Measurements from ENCODE around the gene AMN1.

DNA sequence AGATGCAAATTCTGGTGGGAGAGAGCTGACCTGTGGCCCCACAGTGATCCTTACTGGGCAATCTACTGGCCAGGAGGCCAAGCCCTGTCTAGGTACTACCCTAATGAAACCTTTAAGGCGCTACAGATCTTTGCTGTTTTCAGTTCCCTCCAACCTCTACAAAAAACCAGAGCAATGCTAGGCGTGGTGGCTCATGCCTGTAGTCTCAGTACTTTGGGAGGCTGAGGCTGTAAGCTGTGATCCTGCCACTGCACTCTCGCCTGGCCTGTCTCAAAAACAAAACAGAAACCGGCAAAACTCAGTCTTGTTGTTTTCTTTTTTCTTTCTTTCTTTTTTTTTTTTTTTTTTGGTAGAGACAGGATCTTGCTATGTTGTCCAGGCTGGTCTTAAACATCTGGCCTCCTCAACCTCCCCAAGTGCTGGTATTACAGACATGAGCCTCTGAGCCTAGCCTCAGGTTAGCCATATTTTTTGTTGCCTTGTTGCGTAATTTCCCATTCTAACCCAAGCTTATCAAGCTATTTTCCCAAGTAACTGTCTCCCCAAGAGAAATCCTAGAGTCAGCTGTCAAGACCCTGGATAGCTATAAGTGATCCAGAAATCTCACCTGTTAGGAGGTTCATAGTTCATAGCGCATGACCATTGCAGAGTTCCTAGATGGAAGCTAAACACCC lies 66.5 kb downstream of the AMN1 start:
- TF ChIP-seq, protein P1, sequence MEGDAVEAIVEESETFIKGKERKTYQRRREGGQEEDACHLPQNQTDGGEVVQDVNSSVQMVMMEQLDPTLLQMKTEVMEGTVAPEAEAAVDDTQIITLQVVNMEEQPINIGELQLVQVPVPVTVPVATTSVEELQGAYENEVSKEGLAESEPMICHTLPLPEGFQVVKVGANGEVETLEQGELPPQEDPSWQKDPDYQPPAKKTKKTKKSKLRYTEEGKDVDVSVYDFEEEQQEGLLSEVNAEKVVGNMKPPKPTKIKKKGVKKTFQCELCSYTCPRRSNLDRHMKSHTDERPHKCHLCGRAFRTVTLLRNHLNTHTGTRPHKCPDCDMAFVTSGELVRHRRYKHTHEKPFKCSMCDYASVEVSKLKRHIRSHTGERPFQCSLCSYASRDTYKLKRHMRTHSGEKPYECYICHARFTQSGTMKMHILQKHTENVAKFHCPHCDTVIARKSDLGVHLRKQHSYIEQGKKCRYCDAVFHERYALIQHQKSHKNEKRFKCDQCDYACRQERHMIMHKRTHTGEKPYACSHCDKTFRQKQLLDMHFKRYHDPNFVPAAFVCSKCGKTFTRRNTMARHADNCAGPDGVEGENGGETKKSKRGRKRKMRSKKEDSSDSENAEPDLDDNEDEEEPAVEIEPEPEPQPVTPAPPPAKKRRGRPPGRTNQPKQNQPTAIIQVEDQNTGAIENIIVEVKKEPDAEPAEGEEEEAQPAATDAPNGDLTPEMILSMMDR (conservative IDR thresholded peaks at IDR 0.05; ENCODE audit: low read length), result no peak
- TF ChIP-seq EZH2phosphoT487 (IDR thresholded peaks at IDR 0.05; ENCODE audit: borderline replicate concordance), result no peak

Data from Loucy (cell line).